Activated CD4-positive, alpha-beta T cell treated with anti-CD3 and anti-CD28 coated beads for 4 hours (primary cell): ENCODE measurements around the gene GMDS.
"Not testable (repeated sequence)": the region's sequence is repeated elsewhere in the genome, so short reads cannot be mapped to it uniquely, and the experiment has no call there.

Experiments
- DNase-seq, 2 donors: peaks; one replicate each; pipeline ENCODE4 v3.0.0-alpha.2; 2020

The GMDS gene

GRCh38 chr6:1849691-1850090 lies 395.7 kb downstream of the GMDS start:
- DNase-seq = no peak

GRCh38 chr6:1848752-1849151 lies 396.7 kb downstream of the GMDS start:
- no peak for DNase-seq

- no peak for DNase-seq
These were observed 398.8 kb downstream of the GMDS start for GRCh38 chr6:1846611-1847010.

DNA sequence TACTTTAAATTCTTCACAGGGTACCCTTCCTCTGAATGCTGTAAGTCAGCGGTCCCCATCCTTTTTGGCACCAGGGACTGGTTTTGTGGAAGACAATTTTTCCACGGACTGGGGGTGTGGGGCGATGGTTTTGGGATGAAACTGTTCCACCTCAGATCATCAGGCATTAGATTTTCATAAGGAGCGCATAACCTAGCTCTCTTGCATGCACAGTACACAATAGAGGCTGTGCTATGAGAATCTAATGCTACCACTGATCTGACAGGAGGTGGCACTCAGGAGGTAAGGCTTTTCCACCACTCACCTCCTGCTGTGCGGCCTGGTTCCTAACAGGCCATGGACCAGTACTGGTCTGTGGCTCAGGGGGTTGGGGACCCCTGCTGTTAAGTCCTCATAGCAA lies 399.9 kb downstream of the GMDS start:
- DNase-seq = not testable (repeated sequence)

DNA sequence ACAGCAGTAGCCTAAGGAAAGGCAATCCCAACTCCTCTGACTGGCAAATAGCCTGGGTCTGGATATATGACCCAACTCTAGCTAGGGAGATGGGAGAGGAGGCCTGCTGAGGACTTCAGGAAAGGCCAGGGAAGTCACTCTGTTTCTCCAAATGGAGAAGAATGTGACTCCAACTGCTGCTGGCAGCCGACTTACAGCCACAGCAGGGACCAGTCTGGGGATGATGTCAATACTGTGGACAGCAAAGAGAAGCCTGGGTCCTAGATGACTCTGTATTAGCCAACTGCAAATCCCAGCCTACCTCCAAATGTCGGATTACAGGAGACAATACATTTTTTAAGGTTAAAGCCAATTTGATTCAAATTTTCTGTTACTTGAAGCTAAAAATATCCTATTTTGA lies 403.1 kb downstream of the GMDS start:
- no peak for DNase-seq

DNA sequence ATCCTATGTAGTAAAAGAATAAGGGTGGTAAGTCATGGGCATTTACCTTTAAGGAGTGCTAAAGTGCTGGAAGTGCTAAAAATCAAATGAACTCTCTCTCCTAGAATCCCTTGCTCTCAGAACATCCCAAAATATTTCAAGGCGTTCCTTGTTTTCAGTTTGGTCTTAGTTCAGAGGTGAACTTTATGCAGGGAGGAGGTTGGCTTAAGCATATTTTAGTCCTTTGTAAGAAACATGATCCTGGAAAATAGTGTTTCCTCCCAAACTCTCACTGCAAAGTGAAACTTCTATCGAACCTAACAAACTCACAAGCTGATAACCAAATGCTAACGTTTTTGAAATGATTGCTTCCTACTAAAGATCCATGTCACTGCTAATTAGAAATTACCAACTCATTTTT lies 404.3 kb downstream of the GMDS start:
- no peak for DNase-seq

GRCh38 chr6:1840491-1841121 lies 404.8 kb downstream of the GMDS start:
- no peak for DNase-seq

DNA sequence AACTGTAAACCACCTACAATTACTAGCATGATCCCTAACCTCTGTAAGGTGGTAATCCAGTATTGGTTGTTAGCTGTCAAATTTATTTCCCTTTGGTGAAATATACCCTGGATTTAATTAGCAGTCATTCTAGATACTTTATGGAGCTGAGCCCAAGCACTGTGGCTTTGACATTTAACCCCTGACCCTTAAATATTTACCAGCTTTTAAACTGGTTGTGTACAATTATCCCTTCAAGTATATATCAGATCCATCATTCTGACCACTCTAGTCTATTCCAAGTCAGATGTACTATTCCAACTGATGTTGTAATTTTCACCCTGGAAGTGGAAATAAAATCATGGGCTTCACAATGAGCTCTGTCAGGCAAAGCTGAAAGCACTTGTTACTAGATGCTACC lies 406.0 kb downstream of the GMDS start:
- no peak for DNase-seq

DNA sequence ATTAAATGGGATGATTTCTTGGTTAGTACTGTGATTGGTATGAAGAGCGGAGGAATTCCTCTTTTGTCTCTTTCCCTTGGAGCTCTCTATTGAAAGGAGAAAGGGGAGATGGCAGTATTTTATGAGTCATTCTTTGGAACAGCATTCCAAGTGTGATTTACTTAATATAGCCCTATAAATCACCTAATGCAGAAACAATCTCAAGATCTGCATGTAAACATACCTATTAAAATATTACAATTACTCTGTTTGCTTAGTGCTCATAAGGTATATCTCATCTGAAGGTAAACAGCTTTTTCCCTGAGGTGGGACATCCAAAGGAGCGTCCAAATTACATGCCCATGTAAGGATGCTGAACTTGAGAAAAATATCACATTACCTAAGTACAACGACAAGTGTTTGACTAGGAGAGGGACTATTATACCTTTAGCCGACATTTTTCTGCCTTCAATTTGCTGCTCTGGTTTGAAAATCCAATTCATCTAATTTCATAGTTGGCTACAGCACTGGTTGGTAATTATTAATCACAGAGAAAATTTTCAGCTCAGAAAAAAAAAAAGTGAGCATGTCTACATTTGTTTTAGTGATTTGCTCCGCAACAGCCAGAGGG lies 406.7 kb downstream of the GMDS start:
- DNase-seq = no peak

DNA sequence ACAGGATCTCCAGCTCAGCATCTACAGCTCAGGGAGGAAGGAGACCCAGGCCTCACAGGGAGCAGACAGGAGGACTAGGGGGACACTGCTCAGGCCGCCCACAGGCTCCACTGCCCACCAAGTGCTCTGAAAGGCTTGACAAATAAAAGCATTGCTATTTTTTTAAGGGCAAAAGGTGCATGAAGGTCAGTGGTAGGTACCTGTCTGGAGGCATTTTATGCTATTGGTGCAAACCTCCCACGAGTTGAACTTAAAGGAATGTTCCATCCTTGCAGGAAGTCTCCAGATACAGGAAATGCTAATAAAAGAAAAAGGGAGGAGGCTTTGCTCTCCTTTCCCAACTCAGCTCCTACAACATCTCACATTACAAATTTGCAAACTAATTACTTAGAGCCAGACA lies 407.6 kb downstream of the GMDS start:
- DNase-seq = no peak

GRCh38 chr6:1836690-1837089 lies 408.7 kb downstream of the GMDS start:
- no peak for DNase-seq

- no peak for DNase-seq
These were observed 410.5 kb downstream of the GMDS start for GRCh38 chr6:1834646-1835516.

DNA sequence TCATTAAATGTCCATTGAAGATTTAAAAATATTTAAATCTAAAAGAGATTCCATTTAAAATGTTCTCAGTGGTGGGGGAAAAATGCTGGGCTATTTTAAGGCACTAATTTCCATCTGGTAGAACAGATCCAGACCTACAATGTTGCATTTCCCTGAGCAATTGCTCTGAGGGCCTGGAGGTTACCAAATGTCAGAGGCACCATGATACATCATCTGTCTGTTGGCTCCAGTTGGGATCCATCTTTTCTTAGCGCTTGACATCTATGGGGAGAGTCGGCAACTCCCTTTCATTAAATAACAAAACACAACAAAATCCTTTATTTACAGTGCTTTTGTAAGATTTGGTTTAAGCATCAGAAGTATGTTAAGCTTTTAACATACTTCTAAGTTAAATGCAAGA lies 411.2 kb downstream of the GMDS start:
- no peak for DNase-seq

- no peak for DNase-seq
These were observed 412.3 kb downstream of the GMDS start for GRCh38 chr6:1832844-1833787.

GRCh38 chr6:1832358-1832757 lies 413.0 kb downstream of the GMDS start:
- DNase-seq = no peak

DNA sequence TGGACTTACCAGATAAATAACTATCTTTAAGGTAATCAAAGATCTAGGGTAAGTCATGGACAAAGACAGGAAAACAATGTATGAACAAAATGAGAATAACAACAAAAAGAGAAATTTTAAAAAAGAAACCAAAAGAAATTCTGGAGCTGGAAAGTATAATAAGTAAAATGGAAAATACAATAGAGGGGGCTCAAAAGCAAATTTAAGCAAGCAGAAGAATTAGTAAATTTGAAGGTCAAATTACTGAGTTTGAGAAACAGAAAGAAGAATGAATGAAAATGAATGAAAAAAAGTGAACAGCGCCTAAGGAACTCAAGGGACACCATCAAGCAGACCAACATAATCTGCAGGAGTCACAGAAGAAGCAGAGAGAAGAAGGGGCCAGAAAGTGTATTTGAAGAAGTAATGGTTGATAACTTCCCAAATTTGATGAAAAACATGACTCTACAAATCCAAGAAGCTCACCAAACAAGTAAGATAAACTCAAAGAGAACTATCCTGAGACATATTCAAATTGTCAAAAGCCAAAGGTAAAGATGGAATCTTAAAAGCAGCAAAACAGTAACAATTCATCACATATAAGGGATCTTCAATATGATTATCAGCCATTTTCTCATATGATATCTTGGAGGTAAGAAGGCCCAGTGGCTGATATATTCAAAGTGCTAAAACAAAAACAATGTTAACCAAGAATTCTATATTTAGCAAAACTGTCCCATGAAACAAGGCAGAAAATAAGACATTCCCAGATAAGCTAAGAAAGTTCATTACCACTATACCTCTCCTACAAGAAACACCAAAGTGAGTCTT lies 417.2 kb downstream of the GMDS start:
- DNase-seq = no peak

DNA sequence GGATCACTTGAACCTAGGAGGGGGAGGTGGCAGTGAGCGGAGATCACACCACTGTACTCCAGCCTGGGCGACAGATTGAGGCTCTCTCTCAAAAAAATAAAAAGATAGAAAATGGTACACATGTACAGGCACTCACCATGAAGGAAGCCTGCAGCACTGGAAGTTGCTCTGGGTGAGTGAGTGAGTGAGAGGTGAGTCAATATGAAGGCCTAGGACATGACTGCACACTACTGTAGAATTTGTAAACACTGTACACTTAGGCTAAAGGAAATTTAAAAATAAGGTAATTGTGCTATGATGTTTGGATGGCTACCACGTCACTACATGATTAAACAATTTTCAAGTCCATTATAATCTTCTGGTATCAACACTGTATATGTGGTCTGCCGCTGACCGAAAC lies 419.5 kb downstream of the GMDS start:
- DNase-seq = no peak

DNA sequence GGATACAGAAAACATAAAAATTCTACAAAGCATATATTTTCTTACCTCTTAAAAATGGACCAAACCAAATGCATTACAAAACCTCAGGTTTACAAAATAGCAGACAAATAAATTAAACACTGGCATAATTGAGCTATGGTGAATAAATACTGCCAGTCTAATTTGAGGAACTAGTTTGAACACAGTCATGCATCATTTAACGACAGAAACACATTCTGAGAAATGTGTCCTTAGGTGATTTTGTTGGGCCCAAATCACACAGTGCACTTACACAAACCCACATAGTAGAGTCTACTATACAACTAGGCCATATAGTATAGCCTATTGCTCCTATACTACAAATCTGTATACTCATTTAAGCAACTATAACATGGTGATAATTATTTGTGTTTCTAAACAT lies 420.1 kb downstream of the GMDS start:
- no peak for DNase-seq

DNA sequence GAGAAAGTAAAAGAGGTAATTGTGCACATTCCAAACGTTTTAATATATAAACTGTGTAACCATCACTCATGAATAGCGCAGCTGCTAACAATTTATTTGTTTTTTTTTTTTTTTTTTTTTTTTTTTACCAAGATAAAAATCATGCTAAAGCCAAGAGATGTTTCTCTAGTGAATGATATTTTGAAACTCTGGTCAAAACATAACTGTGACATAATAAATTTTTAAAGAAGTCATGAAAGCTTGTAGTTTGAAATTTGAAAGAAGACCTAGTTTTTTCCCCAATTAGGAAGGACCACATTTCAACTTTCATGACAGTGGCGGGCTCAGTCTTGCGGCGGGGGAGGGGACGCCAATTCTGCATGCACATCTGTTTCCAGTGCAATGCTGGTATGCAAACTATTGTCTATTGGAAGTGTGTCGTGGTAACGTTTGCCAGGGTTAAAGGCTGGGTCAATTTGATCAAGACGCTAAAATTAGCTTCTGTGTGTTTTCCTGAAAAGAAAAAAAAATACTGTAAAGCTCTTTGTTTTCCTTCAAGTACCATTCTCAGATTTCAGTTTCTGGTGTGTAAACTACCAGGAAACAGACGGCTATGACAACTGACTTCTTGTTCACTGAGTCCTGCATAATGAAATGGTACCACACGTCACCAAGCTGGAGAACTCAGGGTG lies 423.8 kb downstream of the GMDS start:
- DNase-seq = no peak

- DNase-seq = no peak
These were observed 424.3 kb downstream of the GMDS start for GRCh38 chr6:1821164-1821512.

DNA sequence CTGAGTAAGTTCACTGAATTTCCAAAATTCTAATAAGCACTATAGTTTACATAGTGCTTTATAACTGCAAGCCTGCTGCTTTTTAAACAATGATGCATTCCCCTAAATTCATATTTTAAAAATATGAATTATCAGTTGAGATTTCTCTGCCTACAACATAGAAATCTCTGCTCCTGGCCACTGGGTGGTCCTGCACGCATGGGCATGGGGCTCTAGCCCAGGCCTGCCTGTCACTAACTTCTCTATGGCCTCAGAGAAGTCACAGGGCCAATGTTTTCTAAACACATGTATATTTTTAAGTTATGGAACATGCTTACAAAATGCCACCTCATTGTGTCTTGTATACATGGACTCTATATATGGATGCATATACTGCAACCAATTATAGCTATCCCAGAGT lies 424.7 kb downstream of the GMDS start:
- DNase-seq = no peak

GRCh38 chr6:1820165-1820564 lies 425.2 kb downstream of the GMDS start:
- no peak for DNase-seq
